ENCODE results near the gene MBTPS1. TPM values are rescaled to one million over a fixed set of nuclear protein-coding genes. Genes with fewer than 3 reads are reported as not detected.

MBTPS1 gene
- total and polyA plus RNA-seq, 2 donors from 2014 or later = 45.5 to 91.7 TPM

DNA sequence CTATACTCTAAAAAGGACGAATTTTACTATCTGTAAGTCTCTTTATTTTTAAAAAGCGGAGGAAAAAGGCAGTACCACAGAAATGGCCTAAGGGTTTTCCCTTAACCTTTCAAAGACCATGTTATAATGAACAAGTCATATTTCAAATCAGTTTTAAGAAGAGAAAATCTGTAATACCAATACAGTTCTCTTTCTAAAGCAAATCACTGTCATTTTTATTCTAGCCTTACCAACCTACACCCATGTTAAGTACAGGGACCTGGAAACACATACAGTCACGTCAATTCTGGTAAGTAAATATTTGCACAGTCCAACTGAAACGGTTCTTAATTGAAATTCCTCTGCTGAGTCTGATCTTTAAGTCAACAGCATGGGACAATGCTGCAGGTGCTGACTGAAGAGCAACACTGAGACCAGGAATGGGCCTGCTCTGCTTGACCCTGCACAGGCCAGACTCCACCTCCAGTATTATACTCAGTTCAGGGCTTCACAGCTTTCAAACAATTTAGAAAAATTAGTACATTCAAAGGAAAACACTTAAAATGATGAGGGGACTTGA, 20.2 kb downstream of the MBTPS1 start:
- TF ChIP-seq, protein P1, sequence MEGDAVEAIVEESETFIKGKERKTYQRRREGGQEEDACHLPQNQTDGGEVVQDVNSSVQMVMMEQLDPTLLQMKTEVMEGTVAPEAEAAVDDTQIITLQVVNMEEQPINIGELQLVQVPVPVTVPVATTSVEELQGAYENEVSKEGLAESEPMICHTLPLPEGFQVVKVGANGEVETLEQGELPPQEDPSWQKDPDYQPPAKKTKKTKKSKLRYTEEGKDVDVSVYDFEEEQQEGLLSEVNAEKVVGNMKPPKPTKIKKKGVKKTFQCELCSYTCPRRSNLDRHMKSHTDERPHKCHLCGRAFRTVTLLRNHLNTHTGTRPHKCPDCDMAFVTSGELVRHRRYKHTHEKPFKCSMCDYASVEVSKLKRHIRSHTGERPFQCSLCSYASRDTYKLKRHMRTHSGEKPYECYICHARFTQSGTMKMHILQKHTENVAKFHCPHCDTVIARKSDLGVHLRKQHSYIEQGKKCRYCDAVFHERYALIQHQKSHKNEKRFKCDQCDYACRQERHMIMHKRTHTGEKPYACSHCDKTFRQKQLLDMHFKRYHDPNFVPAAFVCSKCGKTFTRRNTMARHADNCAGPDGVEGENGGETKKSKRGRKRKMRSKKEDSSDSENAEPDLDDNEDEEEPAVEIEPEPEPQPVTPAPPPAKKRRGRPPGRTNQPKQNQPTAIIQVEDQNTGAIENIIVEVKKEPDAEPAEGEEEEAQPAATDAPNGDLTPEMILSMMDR (IDR thresholded peaks at IDR 0.05; ENCODE audit: borderline replicate concordance, extremely low read depth, insufficient read depth) = no peak
- FAIRE-seq = no peak
- H3K9me3 ChIP-seq (ENCODE audit: control insufficient read depth in 2 of 3, insufficient read depth in 1 of 3, low read length in 3 of 3) = no peaks in the 10 kb centered on the region
- no peaks in the 10 kb centered on the region for H3K27me3 ChIP-seq (ENCODE audit: control insufficient read depth, insufficient read depth, low read length)
- H3K9ac ChIP-seq (ENCODE audit: low read length in 3 of 3) = no peak overlapping the region
- no peak overlapping the region for H3K4me3 ChIP-seq (ENCODE audit: low read length in 3 of 3)
- peaks cover 3 to 55% (median 37%) of the 10 kb centered on the region in 3 donors for H3K36me3 ChIP-seq (ENCODE audit: control insufficient read depth in 2 of 3, insufficient read depth in 3 of 3, low read length in 3 of 3)
- no peak overlapping the region for H3K27ac ChIP-seq (ENCODE audit: low read depth in 2 of 2, low read length in 2 of 2)
- H3K4me1 ChIP-seq (ENCODE audit: control insufficient read depth in 2 of 3, insufficient read depth in 2 of 3, low read depth in 1 of 3, low read length in 3 of 3) = no peaks in the 10 kb centered on the region
- DNase-seq = peak in 1 of 5 donors; percentile 21
- intact Hi-C loops (cut with DNase I) = no loop called here

DNA sequence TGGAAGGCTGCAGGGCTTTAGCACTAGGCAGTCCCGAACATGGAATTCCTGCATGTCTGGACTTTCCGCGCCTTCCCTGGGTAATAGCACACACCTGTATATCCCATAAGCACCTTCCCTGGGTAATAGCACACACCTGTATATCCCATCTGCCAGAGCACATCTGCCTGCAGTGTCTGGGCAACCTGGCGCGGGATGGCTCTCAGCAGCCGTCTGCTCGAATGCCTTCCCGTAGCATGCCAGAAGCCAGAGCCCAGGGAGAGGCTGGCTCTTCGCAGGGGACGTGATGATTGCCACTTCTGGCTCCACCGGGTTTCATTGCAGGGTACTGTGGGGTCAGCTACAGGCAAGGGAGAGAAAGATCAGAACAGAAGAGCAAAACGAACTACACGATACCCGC, 21.3 kb downstream of the MBTPS1 start:
- H3K4me1 ChIP-seq (ENCODE audit: control insufficient read depth in 2 of 3, insufficient read depth in 2 of 3, low read depth in 1 of 3, low read length in 3 of 3) = no peaks in the 10 kb centered on the region
- H3K27ac ChIP-seq (ENCODE audit: low read depth in 2 of 2, low read length in 2 of 2) = no peak overlapping the region
- DNase-seq (no peak), FAIRE-seq (no peak)
- intact Hi-C loops (cut with DNase I) = no loop called here
- H3K4me3 ChIP-seq (ENCODE audit: low read length in 3 of 3) = no peak overlapping the region
- H3K27me3 ChIP-seq (ENCODE audit: control insufficient read depth, insufficient read depth, low read length) = no peaks in the 10 kb centered on the region
- H3K9ac ChIP-seq (ENCODE audit: low read length in 3 of 3) = no peak overlapping the region
- H3K9me3 ChIP-seq (ENCODE audit: control insufficient read depth in 2 of 3, insufficient read depth in 1 of 3, low read length in 3 of 3) = no peaks in the 10 kb centered on the region
- H3K36me3 ChIP-seq (ENCODE audit: control insufficient read depth in 2 of 3, insufficient read depth in 3 of 3, low read length in 3 of 3) = peaks cover 3 to 55% (median 41%) of the 10 kb centered on the region in 3 donors
- TF ChIP-seq, protein P1 (IDR thresholded peaks at IDR 0.05; ENCODE audit: borderline replicate concordance, extremely low read depth, insufficient read depth) = no peak

DNA sequence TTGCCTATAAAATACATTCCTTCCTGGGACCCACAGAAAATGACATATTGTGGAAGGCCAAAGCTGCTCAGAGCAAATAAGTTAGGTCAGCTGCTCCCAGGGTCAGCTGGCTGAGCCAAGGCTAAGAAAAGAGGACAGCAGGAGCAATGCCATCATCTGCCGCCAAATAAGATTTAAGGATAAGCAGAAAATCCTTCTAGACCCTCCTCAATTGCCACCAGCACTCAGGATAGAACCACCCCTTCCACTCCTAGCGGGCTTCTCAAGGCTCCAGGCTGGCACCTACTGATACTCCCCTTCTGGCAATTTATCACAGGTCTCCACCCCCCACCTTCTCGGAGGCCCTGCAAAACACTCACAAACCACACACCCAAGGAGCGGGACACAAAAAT, 22.9 kb downstream of the MBTPS1 start:
- H3K4me3 ChIP-seq (ENCODE audit: low read length in 3 of 3) = no peak overlapping the region
- peaks cover 3 to 70% (median 53%) of the 10 kb centered on the region in 3 donors for H3K36me3 ChIP-seq (ENCODE audit: control insufficient read depth in 2 of 3, insufficient read depth in 3 of 3, low read length in 3 of 3)
- no peak overlapping the region for H3K9ac ChIP-seq (ENCODE audit: low read length in 3 of 3)
- H3K4me1 ChIP-seq (ENCODE audit: control insufficient read depth in 2 of 3, insufficient read depth in 2 of 3, low read depth in 1 of 3, low read length in 3 of 3) = no peaks in the 10 kb centered on the region
- DNase-seq = no peak
- H3K27ac ChIP-seq (ENCODE audit: low read depth in 2 of 2, low read length in 2 of 2) = no peak overlapping the region
- no peaks in the 10 kb centered on the region for H3K9me3 ChIP-seq (ENCODE audit: control insufficient read depth in 2 of 3, insufficient read depth in 1 of 3, low read length in 3 of 3)
- intact Hi-C loops (cut with DNase I) = no loop called here
- no peaks in the 10 kb centered on the region for H3K27me3 ChIP-seq (ENCODE audit: control insufficient read depth, insufficient read depth, low read length)
- FAIRE-seq = no peak
- TF ChIP-seq, protein P1 (IDR thresholded peaks at IDR 0.05; ENCODE audit: borderline replicate concordance, extremely low read depth, insufficient read depth) = no peak

Data from kidney (tissue), 14 donors.